K562 (cell line): ENCODE data around the gene CRB2. TPM values are rescaled to one million over a fixed set of nuclear protein-coding genes. Genes with fewer than 3 reads are reported as not detected.

Experiments
- ARID1B ChIP-seq: fragments of 450-650 bp; IDR thresholded peaks from 2 replicates; pipeline ENCODE4 v1.6.1; 2016; ENCODE audit warnings: antibody characterized with exemption, mild to moderate bottlenecking, inconsistent platforms
- BHLHE40 ChIP-seq: IDR thresholded peaks from 2 replicates; pipeline ENCODE4 v1.6.1; 2011; ENCODE audit warnings: low read length, improper control_type of control experiment
- CBFA2T3 ChIP-seq: fragments of 450-650 bp; IDR thresholded peaks from 2 replicates; pipeline ENCODE4 v1.6.1; 2017
- CREB3L1 ChIP-seq: fragments of 450-650 bp; IDR thresholded peaks from 2 replicates; pipeline ENCODE4 v1.6.1; 2014; ENCODE audit warnings: low read depth, mild to moderate bottlenecking, moderate library complexity, borderline replicate concordance
- FOXK1 ChIP-seq: sonication (generic); formaldehyde crosslinking; IDR thresholded peaks from 2 replicates; pipeline ENCODE4 v1.8.0; 2022; ENCODE audit warnings: missing genetic modification reagents, mild to moderate bottlenecking, borderline replicate concordance
- GABPB2 ChIP-seq: fragments of 250-450 bp; sonication (Bioruptor Pico); conservative IDR thresholded peaks from 2 replicates; pipeline ENCODE4 v1.5.1; 2021; ENCODE audit warnings: mild to moderate bottlenecking
- HDAC2 ChIP-seq: fragments of 450-650 bp; IDR thresholded peaks from 2 replicates; pipeline ENCODE4 v1.6.1; 2016; ENCODE audit warnings: mild to moderate bottlenecking
- HOXB6 ChIP-seq: fragments of 250-450 bp; sonication (Bioruptor Pico); IDR thresholded peaks from 2 replicates; pipeline ENCODE4 v1.5.1; 2022; ENCODE audit warnings: mild to moderate bottlenecking, borderline replicate concordance
- JUNB ChIP-seq: fragments of 450-650 bp; formaldehyde crosslinking; conservative IDR thresholded peaks from 2 replicates; pipeline ENCODE4 v1.4.0; 2020; ENCODE audit warnings: mild to moderate bottlenecking
- KAT2B ChIP-seq: IDR thresholded peaks from one replicate; pipeline ENCODE4 v1.6.1; 2012; ENCODE audit warnings: low read depth, mild to moderate bottlenecking, control low read depth, inconsistent platforms, low read length, moderate library complexity
- MEIS2 ChIP-seq: fragments of 450-650 bp; IDR thresholded peaks from 2 replicates; pipeline ENCODE4 v1.6.1; 2014; ENCODE audit warnings: mild to moderate bottlenecking; ENCODE audit not compliant: partially characterized antibody
- MIER1 ChIP-seq: fragments of 450-650 bp; IDR thresholded peaks from 2 replicates; pipeline ENCODE4 v1.6.1; 2016; ENCODE audit warnings: antibody characterized with exemption, mild to moderate bottlenecking, low read depth
- NCOR1 ChIP-seq: fragments of 450-650 bp; IDR thresholded peaks from 2 replicates; pipeline ENCODE4 v1.6.1; 2016; ENCODE audit warnings: mild to moderate bottlenecking, moderate library complexity
- NR4A1 ChIP-seq, 2 experiments: fragments of 250-450 bp in 1 of 2; fragments of 450-650 bp in 1 of 2; sonication (Bioruptor Pico) in 1 of 2; IDR thresholded peaks; 2 replicates each; pipeline versions ENCODE4 v1.4.0 to v1.6.1; 2016 to 2020; ENCODE audit warnings: mild to moderate bottlenecking in 2 of 2, missing compliant biosample characterization in 1 of 2, missing genetic modification characterization in 1 of 2, moderate library complexity in 1 of 2
- PHF21A ChIP-seq: fragments of 450-650 bp; IDR thresholded peaks from 2 replicates; pipeline ENCODE4 v1.6.1; 2017; ENCODE audit warnings: low read depth, borderline replicate concordance
- PHTF2 ChIP-seq: fragments of 250-450 bp; sonication (Bioruptor Pico); IDR thresholded peaks from 2 replicates; pipeline ENCODE4 v1.5.0; 2021; ENCODE audit warnings: mild to moderate bottlenecking
- RAD51 ChIP-seq: fragments of 450-650 bp; IDR thresholded peaks from 2 replicates; pipeline ENCODE4 v1.7.1; 2016; ENCODE audit warnings: low read depth, mild to moderate bottlenecking, borderline replicate concordance
- RB1 ChIP-seq: fragments of 450-650 bp; IDR thresholded peaks from 2 replicates; pipeline ENCODE4 v1.6.1; 2017; ENCODE audit warnings: low read depth, mild to moderate bottlenecking
- SMAD3 ChIP-seq: fragments of 450-650 bp; formaldehyde crosslinking; conservative IDR thresholded peaks from 2 replicates; pipeline ENCODE4 v1.4.0; 2020; ENCODE audit warnings: mild to moderate bottlenecking
- ZEB2 ChIP-seq: fragments of 450-650 bp; IDR thresholded peaks from 2 replicates; pipeline ENCODE4 v1.6.1; 2016
- ZNF586 ChIP-seq: fragments of 450-650 bp; formaldehyde crosslinking; conservative IDR thresholded peaks from 2 replicates; pipeline ENCODE4 v1.4.0; 2020; ENCODE audit warnings: mild to moderate bottlenecking, moderate library complexity
- polyA plus RNA-seq, 8 experiments: library from polyadenylated mRNA; depleted of rRNA in 4 of 8; stranded (reverse) in 5 of 8; unstranded in 3 of 8; fragments of >200 nt; fragmentation: Nextera tagmentation in 2 of 8; fragmentation: Illumina TruSeq in 1 of 8; extraction: Ambion mirVana in 2 of 8; extraction: Trizol in 1 of 8; gene quantifications; 2 replicates each; pipeline versions ENCODE4 v1.2.1 to v1.2.3, GENCODE V29; 2011 to 2014; ENCODE audit warnings: inconsistent platforms in 1 of 8, missing spikeins in 1 of 8
- total RNA-seq, 7 experiments: library from RNA; depleted of rRNA in 6 of 7; stranded (reverse); fragments of >200 nt in 6 of 7; fragmentation: Illumina TruSeq in 2 of 7; extraction: Trizol in 2 of 7; gene quantifications; 2 replicates each; pipeline versions ENCODE4 v1.2.1 to v1.2.3, GENCODE V29; 2011 to 2021; ENCODE audit warnings: low replicate concordance in 1 of 7
- TF ChIP-seq, protein P1 (sequence below): sonication (generic); formaldehyde crosslinking; IDR thresholded peaks from 2 replicates; pipeline ENCODE4 v1.8.1; 2023; ENCODE audit warnings: mild to moderate bottlenecking, missing genetic modification reagents
- TF ChIP-seq, protein P2 (sequence below), 2 experiments: fragments of 450-650 bp in 1 of 2; sonication (generic) in 1 of 2; formaldehyde crosslinking; conservative IDR thresholded peaks; 2 replicates each; pipeline versions ENCODE4 v1.4.0 to v1.8.1; 2020 to 2022; ENCODE audit warnings: mild to moderate bottlenecking in 1 of 2, missing genetic modification reagents in 1 of 2
- TF ChIP-seq, protein P3 (sequence below): fragments of 450-650 bp; IDR thresholded peaks from 2 replicates; pipeline ENCODE4 v1.6.1; 2016; ENCODE audit warnings: antibody characterized with exemption

CRB2 gene
- total and polyA plus RNA-seq, 9 of the 15 experiments (the other 6 are each of a cell fraction or from before 2014, with no cell fraction given): 0.13 to 1.2 (median 0.25) TPM; not detected in 2

GRCh38 chr9:123395689-123396511 lies 39.9 kb downstream of the CRB2 start (continued):
- TF ChIP-seq MIER1: no peak
- TF ChIP-seq NR4A1 (CRISPR knock-in tag; IDR thresholded peaks at IDR 0.05): no peak
- TF ChIP-seq NR4A1 (tag; IDR thresholded peaks at IDR 0.05): no peak
- no peak for TF ChIP-seq ZNF586 (CRISPR knock-in tag)
- TF ChIP-seq MEIS2: no peak
- no peak for TF ChIP-seq CREB3L1
- peak; percentile 62 for TF ChIP-seq ARID1B
- TF ChIP-seq RAD51: no peak
- TF ChIP-seq PHF21A: no peak
- TF ChIP-seq JUNB (CRISPR knock-in tag): no peak
- peak; percentile 21 for TF ChIP-seq BHLHE40
- peak; percentile 68 for TF ChIP-seq CBFA2T3
- peak; percentile 36; the same call in 1 of the 2 replicates for TF ChIP-seq NCOR1
- TF ChIP-seq, protein P1, sequence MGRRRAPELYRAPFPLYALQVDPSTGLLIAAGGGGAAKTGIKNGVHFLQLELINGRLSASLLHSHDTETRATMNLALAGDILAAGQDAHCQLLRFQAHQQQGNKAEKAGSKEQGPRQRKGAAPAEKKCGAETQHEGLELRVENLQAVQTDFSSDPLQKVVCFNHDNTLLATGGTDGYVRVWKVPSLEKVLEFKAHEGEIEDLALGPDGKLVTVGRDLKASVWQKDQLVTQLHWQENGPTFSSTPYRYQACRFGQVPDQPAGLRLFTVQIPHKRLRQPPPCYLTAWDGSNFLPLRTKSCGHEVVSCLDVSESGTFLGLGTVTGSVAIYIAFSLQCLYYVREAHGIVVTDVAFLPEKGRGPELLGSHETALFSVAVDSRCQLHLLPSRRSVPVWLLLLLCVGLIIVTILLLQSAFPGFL (CRISPR knock-in tag): no peak
- TF ChIP-seq GABPB2: no peak
- no peak for TF ChIP-seq FOXK1 (CRISPR knock-in tag)
- TF ChIP-seq, protein P2, sequence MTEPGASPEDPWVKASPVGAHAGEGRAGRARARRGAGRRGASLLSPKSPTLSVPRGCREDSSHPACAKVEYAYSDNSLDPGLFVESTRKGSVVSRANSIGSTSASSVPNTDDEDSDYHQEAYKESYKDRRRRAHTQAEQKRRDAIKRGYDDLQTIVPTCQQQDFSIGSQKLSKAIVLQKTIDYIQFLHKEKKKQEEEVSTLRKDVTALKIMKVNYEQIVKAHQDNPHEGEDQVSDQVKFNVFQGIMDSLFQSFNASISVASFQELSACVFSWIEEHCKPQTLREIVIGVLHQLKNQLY (CRISPR knock-in tag; conservative IDR thresholded peaks at IDR 0.05): no peak
- TF ChIP-seq PHTF2 (CRISPR knock-in tag): no peak
- TF ChIP-seq HDAC2: no peak
- TF ChIP-seq, protein P3, sequence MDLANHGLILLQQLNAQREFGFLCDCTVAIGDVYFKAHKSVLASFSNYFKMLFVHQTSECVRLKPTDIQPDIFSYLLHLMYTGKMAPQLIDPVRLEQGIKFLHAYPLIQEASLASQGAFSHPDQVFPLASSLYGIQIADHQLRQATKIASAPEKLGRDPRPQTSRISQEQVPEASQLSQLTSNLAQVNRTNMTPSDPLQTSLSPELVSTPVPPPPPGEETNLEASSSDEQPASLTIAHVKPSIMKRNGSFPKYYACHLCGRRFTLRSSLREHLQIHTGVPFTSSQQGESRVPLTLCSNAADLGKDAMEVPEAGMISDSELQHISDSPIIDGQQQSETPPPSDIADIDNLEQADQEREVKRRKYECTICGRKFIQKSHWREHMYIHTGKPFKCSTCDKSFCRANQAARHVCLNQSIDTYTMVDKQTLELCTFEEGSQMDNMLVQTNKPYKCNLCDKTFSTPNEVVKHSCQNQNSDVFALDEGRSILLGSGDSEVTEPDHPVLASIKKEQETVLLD: peak; percentile 38; the same call in 1 of the 2 replicates
- TF ChIP-seq KAT2B: no peak
- no peak for TF ChIP-seq SMAD3 (CRISPR knock-in tag)
- no peak for TF ChIP-seq HOXB6 (CRISPR knock-in tag)
- TF ChIP-seq ZEB2: no peak
- TF ChIP-seq RB1: no peak
